Measurements from ENCODE around the gene OR52M1.

DNA sequence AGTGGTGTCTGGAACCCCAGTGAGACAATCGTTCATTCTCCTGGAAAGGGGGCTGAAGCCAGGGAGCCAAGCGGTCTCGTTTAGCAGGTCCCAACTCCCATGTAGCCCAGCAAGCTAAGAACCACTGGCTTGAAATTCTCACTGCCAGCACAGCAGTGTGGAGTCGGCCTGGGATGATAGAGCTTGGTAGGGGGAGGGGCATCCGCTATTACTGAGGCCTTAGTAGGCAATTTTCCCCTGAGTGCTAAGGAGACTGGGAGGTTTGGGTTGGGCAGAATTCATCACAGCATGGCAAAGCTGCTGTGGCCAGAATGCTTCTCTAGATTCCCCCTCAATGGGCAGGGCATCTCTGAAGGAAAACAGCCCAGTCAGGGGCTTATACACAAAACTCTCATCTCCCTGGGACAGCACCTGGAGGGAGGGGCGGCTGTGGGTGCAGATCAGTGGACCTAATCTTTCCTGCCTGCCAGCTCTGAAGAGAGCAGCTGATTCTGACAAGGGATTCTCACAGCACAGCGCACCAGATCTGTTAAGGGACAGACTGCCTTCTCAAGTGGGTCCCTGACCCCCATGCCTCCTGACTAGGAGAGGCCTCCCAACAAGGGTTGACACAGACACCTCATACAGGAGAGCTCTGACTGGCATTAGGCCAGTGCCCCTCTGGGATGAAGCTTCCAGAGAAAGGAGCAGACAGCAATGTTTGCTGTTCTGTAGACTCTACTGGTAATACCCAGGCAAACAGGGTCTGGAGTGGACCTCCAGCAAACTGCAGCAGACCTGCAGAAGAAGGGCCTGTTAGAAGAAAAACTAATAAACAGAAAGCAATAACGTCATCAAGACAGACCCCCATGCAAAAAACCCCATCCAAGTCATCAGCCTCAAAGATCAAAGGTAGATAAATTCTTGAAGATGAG is 14.8 kb downstream of the OR52M1 start:
- TF ChIP-seq CTCF (IDR thresholded peaks at IDR 0.05) (no peak), POLR2A (IDR thresholded peaks at IDR 0.05; ENCODE audit: low read depth) (no peak), POLR2AphosphoS5 (IDR thresholded peaks at IDR 0.05) (no peak), EP300 (IDR thresholded peaks at IDR 0.05) (no peak)
